GM18868 (cell line): ENCODE measurements around the gene EFNA2.

Experiments used
- ATAC-seq: cut with Tn5 transposase; IDR thresholded peaks from one replicate; pipeline ENCODE4 v1.9.1; 2021; ENCODE audit warnings: mild to moderate bottlenecking, moderate library complexity; ENCODE audit not compliant: unreplicated experiment

The EFNA2 gene

DNA sequence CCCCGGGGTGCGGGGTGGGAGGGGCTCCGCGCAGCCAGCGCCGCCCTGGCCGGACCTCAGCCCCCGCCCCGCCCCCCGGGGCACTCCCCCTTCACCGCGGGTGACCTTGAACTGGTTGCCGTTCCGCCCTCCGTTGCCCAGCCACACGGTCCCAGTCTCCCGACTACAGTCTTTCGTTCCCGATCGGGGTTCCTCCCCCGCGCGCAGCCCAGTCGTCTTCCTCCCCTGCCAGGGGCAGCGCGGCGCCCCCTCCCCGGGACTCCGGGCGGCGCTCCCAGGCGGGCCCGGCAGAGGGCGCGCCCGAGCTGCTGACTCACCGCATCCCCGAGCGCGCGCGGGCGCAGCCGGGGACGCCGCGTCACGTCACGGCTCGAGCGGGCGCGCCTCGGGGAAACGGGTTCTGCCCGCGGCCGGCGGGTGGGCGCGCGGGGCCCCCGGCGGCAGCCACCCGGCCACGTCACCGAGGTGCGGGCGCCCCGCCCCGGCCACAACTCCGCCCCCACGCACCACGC, 36.8 kb upstream of the EFNA2 start:
- ATAC-seq: peak; percentile 33

DNA sequence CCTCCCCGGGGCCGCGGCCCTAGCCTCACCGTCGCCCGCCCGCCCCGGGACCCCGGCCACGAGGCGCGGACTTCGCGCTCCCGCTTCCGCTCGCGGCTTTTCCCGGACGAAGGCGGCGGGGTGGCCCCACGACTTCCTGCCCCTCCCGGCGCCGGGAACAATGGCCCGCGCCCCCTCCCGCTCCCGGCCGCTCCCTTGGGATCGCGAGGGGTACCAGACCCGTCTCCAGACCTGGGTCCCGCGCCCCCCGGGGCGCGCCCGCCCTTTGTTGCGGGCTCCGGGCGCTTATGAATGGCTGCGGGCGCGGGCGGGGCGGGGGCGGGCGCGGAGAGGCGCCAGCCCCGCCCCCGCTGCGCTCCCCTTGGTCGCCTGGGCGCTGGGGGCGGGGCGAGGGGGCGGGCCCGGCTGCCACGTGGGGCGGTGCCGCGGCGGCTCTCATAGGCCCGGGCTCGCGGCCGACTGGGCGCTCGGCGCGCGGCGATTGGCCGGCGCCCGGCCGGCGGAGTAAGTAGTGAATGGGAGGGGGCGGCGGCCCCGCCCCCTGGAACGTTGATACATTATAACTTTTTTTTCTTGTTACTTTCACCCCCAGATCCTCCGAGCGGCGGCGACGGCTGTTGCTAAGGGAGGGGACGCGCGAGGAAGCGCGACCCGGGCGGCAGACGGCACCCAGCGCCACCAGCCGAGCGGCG, 36.2 kb upstream of the EFNA2 start:
- peak; percentile 47 for ATAC-seq

DNA sequence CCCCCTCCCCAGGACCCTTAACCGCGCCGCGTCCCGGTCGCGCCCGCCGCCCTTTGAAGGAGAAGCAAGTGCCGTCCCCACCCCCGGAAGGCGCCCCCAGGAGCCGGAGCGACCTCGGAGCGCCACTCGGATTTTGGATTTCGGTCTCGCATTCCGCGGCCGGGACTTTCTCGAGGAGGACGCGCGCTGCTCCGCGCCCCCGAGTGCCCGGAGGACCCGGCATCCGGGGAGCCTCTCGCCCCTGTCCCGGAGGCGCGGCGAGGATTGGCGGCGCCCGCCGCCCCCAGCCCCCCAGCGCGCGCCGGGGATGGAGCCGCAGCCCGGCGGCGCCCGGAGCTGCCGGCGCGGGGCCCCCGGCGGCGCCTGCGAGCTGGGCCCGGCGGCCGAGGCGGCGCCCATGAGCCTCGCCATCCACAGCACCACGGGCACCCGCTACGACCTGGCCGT, 35.7 kb upstream of the EFNA2 start:
- no peak for ATAC-seq

DNA sequence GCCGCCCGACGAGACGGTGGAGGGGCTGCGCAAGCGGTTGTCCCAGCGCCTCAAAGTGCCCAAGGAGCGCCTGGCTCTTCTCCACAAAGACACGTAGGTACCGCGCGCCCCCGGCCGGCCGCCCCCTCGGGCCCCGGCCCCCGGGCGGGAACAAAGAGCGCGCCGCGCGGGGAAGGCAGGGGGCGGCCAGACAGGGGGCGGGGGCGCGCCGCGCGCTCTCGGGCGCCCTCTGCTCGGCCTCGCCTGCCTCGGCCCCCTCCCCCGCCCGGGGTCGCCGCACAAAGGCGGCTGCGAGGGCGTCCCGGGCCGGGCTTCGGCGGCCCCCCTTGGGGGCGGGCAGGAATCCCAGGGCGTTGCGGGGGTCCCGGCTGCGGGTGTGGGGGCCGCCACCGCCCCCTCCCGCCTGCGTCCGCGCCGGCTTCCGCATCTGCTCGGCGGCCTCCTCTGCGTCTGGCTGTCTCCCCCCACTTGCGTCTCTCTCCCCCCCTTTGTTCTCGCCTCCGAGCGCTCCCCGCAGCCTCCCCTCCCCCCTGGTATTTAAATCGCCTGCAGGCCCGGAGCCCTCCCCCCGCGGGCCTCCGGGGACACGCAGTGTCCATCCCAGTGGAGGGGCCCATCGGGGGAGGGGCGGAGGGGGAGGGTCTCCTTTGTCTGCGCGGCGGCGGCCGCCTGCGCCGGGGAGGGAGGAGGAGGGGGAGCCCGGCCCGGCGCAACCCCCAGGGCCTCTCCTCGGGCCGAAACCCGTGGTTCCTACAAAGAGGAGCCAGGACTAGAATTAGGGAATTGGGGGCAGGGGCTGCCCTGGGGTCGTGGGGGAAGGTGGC, 35.0 kb upstream of the EFNA2 start:
- ATAC-seq: no peak

DNA sequence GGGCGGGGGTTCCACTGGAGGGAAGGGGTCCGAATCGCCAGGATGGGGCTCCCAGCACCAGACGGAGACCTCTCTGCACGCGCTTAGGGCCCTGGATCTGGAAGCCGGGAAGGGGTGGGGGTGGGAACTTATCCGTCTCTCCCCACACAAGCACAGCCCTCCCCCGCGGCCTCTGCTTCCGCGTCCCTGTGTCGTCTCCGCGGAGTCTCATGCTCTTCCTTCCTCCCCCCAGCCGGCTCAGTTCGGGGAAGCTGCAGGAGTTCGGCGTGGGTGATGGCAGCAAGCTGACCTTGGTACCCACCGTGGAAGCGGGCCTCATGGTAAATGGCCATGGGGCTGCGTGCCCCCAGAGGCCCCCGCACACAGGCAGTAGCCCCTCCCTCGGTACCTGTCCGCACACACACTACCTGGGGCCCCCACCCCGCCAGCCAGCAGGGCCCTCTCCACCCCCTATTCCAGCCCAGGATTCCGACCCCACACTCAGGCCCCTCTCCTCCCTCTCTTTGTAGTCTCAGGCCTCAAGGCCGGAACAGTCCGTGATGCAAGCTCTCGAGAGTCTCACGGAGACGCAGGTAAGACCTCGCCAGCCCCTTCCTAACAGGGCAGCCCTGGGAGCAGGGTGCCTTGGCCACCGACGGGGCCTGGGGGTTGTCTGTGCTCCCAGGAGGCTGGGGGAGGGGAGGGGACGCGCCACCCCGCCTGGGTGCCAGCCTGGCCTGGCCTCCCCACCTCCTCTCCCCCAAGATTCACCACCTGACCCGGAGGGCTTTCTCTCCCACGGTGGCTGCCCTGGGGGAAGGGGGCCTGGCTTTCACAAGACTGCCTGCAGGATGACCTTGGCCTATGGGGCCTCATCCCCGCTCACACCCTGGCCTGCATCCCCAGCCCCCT, 34.1 kb upstream of the EFNA2 start:
- ATAC-seq: no peak

DNA sequence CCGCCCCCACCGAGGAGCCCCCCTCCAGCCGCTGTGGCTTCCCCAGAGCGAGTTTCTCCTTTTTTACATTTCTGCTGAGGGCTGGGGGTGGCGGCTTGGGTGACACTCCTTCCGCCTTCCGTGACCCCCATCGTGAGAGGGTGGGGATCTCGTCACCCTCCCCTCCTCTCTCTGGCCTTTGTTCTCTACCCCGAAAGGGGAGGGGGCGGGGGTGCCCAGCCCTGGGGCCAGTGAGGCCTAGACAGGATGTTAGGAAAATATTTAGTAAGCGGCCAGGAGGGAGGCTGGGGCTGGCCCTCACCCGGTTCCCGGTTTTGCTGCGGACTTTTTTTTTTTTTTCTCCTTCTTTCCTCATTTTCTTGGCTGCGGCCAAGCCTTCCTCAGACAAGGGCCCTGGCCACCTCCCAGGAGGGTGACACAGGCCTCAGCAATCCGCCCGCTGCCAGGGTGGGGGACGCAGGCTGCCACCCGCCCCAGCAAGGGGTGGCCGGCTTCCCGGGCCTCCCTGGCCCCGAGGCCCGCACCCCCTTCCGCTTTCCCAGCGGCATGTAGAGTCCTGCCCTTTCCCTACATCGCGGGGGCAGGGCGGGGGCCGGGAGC, 33.4 kb upstream of the EFNA2 start:
- no peak for ATAC-seq

DNA sequence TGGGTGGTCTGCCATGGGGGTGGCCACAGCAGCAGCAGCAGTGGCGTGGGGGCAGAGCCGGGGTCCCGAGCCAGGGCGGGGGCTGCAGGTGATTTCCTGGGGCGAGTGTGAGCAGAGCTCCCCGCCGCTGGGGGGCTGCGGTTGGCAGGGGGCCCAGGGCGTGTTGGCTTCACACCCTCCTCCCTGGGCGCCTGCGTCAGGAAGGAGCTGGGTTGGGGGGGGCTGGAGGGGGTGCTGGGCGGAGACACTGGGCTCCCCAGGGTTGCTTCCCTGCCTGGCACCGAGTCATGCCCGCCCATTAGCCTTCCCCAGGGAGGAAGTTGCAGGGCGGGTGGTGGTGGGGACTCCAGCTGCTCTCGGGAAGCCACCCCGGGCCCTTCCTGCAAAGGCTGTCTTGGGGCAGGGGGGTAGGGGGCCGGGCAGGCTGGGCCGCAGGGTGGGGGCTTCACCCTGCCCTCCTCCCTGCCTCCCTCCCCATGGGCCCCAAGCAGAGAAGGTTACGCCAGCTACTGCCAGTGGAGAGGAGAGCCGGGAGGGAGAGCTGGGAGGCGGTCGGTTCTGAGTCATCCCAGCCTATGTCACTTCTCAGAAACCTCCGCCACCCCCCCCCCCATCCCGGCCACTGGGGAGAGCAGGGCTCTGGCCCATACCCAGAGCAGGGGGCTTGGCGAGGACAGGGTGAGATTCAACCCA, 32.7 kb upstream of the EFNA2 start:
- ATAC-seq: no peak

DNA sequence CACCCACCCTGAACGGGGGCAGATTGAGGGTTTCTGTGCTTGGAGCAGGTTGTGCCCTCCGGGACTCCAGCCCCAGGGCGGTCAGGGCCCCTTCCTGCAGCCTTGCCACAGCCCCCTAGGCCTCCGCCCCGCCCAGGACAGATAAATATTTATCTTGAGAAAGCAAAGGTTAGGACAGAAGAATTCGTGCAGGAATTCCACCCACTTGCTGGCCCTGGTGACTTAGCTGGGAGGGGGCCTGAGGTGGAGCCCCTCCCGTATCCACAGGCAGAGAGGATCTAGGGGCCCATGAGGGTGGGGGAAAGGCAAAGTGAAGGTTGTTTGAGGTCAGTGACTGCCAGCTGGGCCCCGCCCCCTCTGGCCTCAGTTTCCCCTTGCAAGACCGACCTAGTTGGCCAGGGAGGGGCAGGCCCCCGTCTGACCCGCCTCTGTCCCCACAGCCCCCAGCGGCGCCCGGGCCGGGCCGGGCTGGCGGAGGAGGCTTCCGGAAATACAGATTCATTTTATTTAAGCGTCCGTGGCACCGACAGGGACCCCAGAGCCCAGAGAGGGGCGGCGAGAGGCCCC, 32.1 kb upstream of the EFNA2 start:
- ATAC-seq: no peak

DNA sequence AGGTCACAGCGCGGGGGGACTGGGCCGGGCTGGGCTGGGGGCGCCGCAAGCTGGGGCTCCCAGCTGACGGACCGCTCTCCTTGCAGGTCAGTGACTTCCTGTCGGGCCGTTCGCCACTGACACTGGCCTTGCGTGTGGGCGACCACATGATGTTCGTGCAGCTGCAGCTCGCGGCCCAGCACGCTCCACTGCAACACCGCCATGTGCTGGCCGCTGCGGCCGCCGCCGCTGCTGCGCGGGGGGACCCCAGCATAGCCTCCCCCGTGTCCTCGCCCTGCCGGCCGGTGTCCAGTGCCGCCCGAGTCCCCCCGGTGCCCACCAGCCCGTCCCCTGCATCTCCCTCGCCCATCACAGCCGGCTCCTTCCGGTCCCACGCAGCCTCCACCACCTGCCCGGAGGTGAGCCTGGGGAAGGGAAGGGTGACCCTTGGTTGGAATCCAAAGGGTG, 31.6 kb upstream of the EFNA2 start:
- ATAC-seq: no peak

DNA sequence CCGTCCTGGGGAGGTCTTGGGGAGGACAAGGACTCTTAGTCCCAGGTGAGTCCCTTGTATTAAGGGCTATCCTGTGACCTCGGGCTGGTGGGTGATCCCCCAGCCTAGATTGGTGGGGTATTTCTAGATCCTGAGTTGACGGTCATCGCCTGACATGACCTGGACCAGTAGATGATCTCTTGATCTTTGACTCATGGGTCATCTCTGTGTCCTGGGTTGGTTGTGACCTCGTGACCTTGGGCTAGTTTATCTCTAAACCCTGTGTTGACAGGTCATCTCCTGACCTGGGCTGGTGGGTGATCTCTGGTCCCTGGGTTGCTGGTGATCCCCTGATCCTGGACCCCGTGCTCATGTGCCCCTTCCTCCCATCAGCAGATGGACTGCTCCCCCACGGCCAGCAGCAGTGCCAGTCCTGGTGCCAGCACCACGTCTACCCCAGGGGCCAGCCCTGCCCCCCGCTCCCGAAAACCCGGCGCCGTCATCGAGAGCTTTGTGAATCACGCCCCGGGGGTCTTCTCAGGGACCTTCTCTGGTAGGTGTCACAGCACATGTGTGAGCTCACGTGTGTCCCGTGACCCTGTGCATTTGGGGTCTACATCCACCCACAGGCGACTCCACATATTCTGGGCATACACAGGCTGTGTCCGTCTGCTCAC, 31.0 kb upstream of the EFNA2 start:
- ATAC-seq: no peak

DNA sequence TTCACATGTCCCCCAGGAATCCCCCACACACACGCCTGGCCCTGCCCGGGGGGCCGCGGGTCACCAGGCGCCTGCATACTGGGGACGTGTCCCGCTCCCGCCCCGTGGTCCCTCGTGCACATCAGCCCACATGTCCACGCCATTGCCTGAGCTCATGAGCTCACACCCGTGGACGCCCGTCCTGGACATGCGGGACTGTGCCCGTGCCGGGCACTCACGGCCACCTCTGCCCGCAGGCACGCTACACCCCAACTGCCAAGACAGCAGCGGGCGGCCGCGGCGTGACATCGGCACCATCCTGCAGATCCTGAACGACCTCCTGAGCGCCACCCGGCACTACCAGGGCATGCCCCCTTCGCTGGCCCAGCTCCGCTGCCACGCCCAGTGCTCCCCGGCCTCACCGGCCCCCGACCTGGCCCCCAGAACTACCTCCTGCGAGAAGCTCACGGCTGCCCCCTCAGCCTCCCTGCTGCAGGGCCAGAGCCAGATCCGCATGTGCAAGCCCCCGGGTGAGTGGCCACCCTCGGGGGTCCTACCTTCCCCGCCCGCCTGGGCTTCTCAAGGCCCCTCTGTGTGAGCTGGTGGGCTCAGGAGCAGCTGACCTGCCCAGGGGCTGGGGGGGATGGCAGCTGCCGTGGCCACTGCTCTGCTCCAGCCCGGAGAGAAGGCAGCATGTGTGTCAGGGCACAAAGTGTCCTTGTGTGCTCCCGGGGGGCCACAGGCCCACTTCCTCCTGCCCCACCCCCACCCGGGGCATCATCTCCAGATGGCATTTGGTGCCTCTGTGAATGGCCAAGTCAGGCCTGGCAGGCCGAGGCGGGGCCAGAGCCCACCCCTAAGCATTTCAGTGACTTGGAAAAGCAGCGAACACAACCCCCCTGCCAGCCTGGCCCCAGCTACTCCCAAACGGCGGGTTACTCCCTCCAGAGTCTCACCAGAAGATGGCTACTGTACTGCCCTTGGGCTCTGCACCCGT, 30.2 kb upstream of the EFNA2 start:
- no peak for ATAC-seq

DNA sequence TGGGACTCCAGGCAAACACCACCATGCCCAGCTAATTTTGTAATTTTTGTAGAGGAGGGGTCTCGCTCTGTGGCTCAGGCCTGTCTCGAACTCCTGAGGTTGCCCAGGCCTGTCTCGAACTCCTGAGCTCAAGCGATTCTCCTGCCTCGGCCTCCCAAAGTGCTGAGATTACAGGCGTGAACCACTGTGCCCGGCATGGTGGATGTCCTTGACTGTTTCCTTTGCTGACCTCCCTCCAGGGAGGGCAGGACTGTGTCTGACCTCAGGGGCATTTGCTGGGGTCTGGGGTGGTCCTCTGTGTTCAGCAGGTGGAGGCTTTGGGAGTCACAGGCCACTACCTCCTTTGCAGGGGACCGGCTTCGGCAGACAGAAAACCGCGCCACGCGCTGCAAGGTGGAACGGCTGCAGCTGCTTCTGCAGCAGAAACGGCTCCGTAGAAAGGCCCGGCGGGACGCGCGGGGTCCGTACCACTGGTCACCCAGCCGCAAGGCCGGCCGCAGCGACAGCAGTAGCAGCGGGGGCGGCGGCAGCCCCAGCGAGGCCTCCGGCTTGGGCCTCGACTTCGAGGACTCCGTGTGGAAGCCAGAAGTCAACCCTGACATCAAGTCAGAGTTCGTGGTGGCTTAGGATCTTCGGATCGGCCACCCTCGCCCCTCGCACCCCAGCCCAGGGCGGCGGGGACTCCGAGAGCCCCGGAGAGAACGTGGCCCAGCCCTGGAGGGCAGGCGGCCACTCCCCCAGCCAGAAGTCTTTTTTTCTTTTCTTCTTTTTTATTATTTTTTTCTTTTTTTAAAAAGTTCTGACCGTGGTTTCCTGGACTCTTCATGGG, 28.8 kb upstream of the EFNA2 start:
- no peak for ATAC-seq

DNA sequence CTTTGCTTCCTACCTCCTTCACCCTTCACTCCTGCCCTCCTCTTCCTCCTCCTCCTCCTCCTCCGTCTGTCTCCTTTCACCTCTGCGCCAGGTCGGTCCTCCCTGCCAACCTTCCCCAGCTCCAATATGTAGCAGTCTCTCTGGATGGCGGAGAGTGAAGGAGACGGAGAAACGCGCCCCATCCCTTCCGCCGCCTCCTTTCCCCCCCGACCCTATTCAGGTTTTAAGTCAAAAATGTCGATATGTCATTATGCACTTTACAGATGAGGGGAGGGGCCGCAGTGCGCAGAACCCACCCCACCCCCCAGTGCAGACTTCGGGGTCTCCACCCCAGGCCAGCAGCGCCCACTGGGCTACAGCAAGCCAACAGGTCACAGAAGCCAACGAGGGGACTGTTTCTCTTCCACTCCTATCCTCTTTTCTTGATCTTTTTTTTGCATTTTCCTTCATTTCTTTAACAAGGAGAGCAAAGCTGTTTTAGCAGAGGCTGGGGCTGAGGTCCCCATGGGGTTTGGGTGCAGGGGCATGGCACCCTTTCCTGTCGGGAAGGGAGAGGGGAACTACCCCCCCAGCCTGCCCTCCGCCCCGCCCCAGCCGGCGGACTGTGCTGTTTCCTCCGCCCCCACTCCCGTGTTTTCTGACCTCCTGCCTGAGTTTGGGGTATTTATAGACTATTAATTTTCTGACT, 28.1 kb upstream of the EFNA2 start:
- ATAC-seq: no peak

DNA sequence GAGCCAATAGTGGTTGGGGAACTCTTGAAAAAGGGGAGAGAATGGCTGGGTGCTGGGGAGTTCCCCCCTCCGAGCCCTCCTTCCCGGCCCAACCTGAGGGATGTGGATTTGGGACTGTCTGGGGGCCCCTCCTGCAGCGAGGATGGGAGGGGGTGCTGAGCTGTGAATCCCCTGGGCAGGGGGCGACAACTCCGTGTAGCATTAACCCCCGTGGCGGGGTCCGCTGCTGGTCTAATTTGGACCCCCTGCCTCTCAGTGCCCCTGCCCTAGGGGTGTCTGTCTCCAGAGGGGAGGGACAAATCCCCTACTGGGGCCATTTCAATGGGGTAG, 27.5 kb upstream of the EFNA2 start:
- ATAC-seq: no peak

DNA sequence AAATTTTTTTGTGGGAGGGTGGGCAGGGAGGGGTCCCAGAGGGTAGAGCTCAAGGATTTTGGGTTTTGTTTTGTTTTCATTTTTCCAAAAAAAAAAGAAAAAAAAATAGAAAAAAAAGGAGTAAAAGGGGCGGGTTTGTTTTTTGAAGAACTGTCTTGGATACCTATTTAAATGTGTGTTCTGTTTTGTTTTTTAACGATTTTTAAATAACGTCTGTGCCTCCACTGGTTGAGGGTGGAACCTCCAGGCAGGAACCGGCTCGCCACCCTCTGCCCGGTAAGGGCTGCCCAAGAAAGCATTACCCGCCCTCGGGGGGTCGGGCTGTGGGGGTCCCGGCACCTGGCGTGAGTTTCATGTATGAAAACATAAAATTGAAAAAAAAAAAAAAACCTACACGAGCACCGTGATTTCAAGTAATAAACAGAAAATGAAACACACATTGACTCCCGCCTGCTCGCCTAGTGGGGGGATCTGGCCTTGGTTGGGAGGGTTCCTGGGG, 26.9 kb upstream of the EFNA2 start:
- no peak for ATAC-seq

DNA sequence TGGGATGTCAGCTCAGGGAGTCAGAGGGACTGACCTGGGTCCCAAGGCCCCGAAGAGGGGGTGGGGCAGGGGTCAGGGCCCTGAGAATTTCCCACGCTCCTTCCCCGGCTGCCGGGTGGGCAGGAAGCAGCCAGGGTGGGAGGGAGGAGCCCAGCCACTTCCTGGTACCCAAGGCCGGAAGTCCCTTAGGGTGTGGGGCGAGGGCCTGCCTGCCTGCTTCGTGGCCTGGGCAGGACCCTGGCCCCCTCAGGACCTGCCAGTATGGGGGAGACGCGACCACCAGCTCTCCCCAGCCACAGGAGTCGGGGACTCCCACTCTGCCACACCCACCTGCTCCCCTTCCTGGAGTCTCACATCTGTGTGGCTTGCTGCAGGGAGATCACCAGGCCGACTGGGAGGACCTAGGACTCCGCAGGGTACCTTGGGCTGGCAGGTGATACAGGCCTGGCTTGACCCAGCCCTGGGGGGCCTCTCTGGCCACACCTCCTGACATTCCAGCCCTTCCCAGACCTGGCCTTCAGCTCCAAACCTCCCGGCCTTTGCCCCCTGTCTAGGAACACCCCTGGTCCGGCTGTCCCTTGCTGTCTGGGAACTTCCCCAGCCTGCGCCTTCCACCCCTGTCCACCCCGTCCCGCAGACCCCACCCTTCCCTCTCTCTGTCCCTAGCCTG, 26.3 kb upstream of the EFNA2 start:
- peak; percentile 27 for ATAC-seq
